Nasal cavity respiratory epithelium epithelial cell of viscerocranial mucosa (primary cell): ENCODE results near the gene RGS19. TPM values are rescaled to one million over a fixed set of nuclear protein-coding genes. Genes with fewer than 3 reads are reported as not detected.

ENCODE experiments used
- total RNA-seq: library from RNA; depleted of rRNA; stranded (reverse); fragments of >200 nt; gene quantifications from 2 replicates; pipeline ENCODE4 v1.2.3, GENCODE V29; 2014

Gene RGS19, protein sequence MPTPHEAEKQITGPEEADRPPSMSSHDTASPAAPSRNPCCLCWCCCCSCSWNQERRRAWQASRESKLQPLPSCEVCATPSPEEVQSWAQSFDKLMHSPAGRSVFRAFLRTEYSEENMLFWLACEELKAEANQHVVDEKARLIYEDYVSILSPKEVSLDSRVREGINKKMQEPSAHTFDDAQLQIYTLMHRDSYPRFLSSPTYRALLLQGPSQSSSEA
- 5.8 and 14.2 TPM in 2 replicates for total RNA-seq

DNA sequence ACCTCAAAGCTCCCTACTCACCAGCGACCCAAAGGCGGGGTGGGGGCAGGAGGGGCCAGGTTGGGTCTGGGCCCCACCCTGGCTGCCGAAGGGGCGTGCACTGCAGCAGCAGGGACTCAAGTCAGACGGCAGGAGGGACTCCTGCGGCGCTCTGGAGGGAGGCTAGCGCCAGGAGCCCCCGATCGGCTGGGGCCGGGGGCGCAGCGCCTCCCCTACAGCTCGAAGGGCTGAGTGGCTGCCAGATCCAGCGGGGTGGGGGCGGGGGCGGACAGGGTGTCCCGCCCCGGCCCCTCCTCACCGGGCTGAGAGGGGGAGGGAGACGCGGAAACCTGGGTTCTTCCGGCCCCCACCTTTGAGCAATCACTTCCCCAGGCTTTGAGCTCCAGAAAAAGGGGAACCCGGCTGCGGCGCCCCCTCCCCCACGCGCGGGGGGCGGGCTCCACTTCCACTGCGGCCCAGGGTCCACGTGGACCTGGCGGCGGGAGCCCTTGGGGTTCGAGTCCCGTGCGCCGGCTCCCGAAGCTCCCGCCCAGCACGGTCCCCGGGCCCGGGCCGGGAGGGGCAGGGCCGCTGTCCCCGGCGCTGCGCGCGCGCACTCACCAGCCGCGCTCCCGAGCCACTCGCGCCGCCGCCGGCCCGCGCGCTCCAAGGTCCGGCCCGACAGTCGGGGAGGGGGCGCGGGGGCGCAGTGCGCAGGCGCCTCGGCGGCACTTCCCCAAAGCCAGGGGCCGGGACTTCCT is at the start of gene RGS19:
Gene RGS19, minus strand, starts transcription at position 246 of the 740 bp plus-strand sequence. CDS start 2,632 bp downstream, outside the sequence.

DNA sequence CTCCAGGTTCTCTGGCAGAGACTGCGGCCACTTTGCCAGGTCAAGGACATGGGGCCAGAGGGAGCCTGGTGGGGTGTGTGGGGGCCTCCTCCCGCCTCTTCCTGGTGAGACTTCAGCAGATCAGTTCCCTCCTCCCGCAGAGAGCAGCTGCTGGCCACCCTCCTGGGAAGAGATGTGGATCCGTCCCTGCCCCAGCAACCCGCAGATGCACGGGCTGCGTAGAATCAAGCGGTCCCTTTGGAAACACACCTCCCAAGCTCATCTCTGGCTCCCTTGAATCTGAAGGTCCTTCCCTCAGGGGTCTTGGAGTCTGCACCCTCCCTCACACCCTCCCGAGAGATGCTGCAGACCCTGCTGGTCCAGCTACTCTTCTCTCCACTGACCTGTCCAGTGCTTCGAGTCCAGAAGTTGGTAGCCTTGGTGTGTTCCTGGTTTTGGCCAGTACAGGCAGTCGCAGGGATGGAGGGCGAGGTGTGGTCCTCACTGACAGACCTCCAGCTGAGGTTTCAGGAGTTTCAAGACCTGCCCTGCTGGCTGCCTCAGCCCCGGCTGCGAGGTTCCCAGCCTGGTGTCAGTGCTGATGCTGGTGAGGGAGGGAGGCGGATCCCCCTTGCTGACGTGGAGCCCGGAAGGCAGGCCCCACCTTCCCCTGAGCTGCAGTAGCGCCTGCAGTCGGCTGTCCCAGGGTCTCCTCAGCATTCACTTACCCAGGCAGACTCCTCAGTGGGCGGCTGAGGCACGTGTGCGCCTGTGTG is 27.8 kb upstream of the RGS19 start, which contains the start of gene NPBWR2:
Gene NPBWR2, minus strand, starts transcription at position 585 of the 755 bp plus-strand sequence. CDS start 734 bp downstream, outside the sequence.

DNA sequence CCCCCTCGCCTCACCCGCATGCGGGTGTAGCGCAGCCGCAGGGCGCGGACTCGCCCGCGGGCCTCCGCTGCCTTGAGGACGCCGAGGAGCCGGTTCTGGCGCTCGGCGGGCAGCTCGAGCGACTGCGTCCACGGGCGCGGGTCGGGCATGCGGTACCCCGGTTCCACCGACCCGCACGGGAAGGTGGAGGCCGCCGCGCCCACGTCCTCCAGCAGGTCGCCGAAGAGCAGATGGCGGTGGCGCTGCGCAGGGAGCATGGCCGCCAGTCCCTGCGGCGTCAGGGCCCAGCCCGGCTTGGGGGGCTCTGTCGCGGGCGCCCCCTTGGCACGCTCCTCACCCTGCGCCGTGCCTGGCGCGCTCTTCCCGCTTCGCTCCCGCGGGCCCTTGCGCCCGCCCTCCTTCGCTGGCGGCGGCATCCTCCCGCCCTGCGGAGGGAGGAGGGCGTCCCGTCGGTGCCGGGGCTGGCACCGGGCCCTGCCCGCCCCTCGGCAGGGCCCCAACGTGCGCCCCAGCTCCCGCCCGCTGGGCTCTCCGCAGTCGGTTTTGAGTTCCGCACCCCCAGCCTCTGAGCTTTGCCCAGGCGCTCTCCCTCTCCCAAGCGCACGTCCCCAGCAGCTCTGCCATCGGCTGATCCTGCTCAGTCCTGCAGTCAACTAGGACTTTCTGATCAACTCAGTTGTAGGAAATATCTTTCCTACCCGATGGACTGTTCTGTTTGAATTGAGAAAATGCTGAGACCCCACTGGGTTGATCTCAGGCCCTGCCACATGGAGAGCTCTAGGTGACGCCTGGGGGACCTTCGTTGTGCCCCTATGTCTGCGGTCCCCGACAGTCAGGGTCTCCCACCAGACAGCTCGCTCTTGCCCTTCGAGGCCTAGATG is 4.7 kb upstream of the RGS19 start, which contains the start of gene LKAAEAR1:
Gene LKAAEAR1, minus strand, starts transcription at position 595 of the 881 bp plus-strand sequence. Its CDS starts 179 bp downstream, at position 416.

DNA sequence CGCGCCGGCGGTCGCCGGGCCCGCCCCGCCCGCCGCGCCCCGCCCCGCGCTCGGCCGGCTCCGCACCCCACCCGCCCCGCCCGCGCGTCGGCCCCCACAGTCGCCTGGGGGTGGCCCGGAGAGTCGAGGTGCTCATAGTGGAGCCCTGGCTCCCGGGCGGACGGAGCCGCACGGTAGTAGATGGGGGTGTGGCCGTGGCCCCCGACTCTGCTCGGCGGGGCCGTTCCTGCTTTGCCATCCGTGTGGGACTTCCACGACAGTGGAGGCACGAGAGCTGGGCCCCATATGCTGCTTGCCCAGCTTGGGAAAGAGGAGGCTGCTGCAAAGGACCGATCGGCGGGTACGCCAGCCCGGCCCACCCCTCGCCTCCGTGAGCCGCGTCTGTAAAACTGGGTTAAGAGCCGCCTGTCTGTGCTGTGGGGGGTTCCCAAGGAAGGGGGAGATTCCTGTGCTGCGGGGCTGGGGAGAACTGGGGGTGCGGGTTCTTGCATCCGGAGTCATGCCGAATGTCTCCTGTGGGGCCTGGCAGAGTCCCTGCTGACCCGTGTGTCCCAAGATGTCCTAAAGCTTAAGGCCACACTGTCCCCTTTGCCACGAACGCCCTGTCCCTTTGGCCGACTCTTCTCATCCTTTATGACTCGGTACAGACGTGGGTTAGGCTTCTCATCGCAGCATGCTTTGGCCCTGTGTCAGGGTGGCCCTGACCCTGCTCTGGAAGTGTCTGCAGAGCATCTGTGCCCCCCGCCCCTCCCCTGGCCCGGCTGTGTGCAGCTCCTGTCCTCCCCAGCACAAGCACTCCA is 895 bp upstream of the RGS19 start, which contains the start of gene OPRL1:
Gene OPRL1, plus strand, starts transcription at position 70 of the 800 bp plus-strand sequence. CDS start 12,639 bp downstream, outside the sequence.

DNA sequence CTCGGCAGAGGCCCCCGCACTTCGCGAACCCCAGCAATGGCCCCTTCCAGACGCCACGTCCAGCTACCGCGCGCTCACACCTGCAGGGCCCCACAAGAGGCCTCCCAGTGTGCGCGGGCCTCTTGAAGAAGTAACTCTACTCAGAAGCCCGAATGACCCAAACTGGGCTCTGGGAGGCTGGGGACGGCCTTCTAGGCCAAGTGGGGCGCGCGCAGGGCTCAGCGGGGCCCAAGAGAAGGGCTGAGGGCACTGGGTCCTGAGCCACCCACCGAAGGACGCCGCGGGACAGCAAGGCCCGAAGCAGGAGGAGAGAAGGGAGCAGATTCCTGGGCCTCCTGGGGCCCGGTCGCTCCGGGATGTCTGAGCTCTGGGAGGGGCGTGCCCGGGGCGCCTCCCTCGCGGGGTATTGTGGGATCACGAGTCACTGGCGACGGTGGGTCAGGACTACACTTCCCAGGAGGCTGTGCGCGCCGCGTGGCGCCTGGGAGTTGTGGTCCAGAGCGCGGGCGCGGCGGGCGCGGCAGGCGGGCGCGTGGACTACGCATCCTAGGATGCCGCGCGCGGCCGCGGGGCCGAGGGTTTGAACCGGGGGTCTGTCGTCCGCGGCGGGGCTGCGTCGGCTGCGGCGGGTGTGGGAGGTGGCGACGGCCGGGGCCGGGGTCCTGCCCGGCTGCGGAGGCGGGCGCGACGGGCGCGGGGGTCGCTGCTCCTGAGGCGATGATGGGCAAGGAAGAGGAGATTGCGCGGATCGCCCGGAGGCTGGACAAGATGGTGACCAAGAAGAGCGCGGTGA is 16.5 kb downstream of the RGS19 start, which contains the start of gene TCEA2:
Gene TCEA2, plus strand, starts transcription at position 603 of the 793 bp plus-strand sequence. Its CDS starts 115 bp downstream, at position 718.

DNA sequence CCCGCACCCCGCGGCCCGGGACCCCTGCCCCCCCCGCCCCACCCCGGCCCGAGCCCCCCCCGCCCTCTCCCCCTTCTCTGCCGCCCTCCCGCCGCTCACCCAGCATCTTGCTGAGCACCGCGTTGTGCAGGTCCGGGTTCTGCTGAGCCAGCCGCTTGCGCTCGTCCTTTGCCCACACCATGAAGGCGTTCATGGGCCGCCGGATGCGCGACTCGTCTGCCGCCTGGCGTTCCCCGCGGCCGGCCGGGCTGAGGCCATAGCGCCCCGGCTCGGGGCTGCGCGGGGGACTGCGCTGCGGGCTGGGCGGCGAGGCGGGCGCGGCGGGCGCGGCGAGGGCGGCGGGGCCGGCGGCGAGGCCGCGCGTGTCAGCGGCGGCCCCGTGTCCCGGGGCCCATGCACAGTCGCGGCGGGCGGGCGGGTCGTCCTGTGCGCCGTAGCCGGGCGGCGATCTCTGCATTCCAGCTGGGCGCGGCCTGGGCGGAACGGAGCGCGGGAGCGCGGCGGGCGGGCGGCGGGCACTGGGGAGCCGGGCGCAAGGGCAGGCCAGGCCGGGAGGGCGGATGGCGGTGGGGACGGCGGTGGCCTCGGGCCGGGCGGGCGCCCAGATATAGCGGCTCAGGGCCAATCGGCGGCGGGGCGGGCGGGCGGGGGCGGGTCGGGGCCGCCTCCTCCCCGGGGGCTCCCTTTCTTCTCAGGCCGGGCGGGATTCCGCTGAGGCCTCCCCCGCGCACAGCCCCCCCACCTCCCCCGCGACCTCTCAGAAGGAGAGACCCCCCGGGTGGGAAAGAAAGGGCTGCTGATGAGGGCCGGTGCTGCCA is 30.0 kb downstream of the RGS19 start, which contains the start of gene SOX18:
Gene SOX18, minus strand, starts transcription at position 580 of the 818 bp plus-strand sequence. Its CDS starts 123 bp downstream, at position 457.

DNA sequence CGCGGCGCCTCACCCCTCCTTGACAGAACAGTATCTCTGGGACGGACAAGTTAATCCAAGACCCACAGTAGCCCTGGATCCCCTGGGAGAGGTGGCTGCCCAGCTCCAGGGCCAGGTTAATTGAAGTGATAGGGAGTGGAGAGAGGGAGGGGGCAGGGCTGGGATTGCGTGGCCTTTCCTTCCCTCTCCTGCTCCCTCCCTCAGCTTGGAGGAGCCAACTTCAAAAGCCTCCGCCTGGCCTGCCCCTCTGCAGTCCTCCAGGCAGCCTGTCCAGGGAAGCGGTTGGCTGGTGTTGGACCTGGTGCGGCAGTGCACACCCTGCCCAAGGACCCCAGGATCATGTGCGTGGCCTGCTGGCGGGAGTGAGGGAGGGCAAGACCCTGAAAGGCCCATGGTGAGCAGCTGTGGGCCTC is 43.4 kb downstream of the RGS19 start, which contains the start of gene C20orf204:
Gene C20orf204, plus strand, starts transcription at position 250 of the 413 bp plus-strand sequence. Its CDS starts 142 bp downstream, at position 392.

Other genes with a start within 250 kb of the RGS19 start
- gene ZBTB46, start 248.3 kb downstream of the RGS19 start, total RNA-seq, result 1.2 and 1.7 TPM in 2 replicates
- not detected in 2 replicates for gene ABHD16B, start 218.0 kb downstream of the RGS19 start, total RNA-seq
- 129 and 145 TPM in 2 replicates for gene TPD52L2, start 214.2 kb downstream of the RGS19 start, total RNA-seq
- 93.3 and 143 TPM in 2 replicates for gene DNAJC5, start 184.4 kb downstream of the RGS19 start, total RNA-seq
- gene UCKL1, start 123.1 kb downstream of the RGS19 start, total RNA-seq, result 18.5 and 29.2 TPM in 2 replicates
- 6.2 and 18.0 TPM in 2 replicates for gene ZNF512B, start 109.6 kb downstream of the RGS19 start, total RNA-seq
- 2.7 and 4.8 TPM in 2 replicates for gene SAMD10, start 99.9 kb downstream of the RGS19 start, total RNA-seq
- 25.6 and 69.8 TPM in 2 replicates for gene PRPF6, start 98.4 kb downstream of the RGS19 start, total RNA-seq
- gene C20orf204, start 43.3 kb downstream of the RGS19 start, total RNA-seq, result 0.34 and 0.78 TPM in 2 replicates
- gene SOX18, start 29.9 kb downstream of the RGS19 start, total RNA-seq, result not detected in 2 replicates
- gene TCEA2, start 16.3 kb downstream of the RGS19 start, total RNA-seq, result 4.1 and 12.2 TPM in 2 replicates
- 0.34 and 0.71 TPM in 2 replicates for gene OPRL1, start 564 bp upstream of the RGS19 start, total RNA-seq
- not detected in 2 replicates for gene LKAAEAR1, start 4.9 kb upstream of the RGS19 start, total RNA-seq
- not detected in 2 replicates for gene NPBWR2, start 28.0 kb upstream of the RGS19 start, total RNA-seq
- not detected in 2 replicates for gene MYT1, start 84.9 kb upstream of the RGS19 start, total RNA-seq
- gene PCMTD2, start 176.2 kb upstream of the RGS19 start, total RNA-seq, result 33.5 and 47.6 TPM in 2 replicates